ENCODE data around the gene TNFRSF1A. TPM values are rescaled to one million over a fixed set of nuclear protein-coding genes. Genes with fewer than 3 reads are reported as not detected.

Gene TNFRSF1A
- total RNA-seq, 1 experiment from 2014 or later: 59.9 TPM

DNA sequence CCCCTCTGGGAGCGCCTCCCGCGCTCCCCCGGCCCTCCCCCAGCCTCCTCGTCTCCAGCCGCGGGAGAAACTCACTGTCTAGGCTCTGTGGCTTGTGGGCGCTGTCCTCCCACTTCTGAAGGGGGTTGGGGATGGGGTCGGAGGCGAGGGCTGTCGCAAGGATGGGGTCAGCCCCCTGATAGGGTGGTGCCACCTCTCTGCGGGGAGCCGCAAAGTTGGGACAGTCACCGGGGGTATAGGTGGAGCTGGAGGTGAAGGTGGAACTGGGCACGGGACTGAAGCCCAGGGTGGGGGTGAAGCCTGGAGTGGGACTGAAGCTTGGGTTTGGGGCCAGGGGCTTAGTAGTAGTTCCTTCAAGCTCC lies 12.2 kb downstream of the TNFRSF1A start:
- Histone ChIP-seq H4K8ac (replicated peaks; ENCODE audit: insufficient read length, low read depth, low read length) (no peak overlapping the region), H3K27ac (ENCODE audit: insufficient read length, low read depth, low read length) (no peak overlapping the region), H4K91ac (ENCODE audit: insufficient read length, low read depth, low read length) (no peak overlapping the region), H3K23ac (ENCODE audit: insufficient read length, low read depth, low read length) (no peak overlapping the region), H2BK5ac (ENCODE audit: insufficient read length, low read length) (no peak overlapping the region), H3T11ph (ENCODE audit: low read length) (no peak overlapping the region), H2AFZ (ENCODE audit: low read length) (no peak overlapping the region), H2BK12ac (ENCODE audit: insufficient read length, low read depth, low read length) (no peak overlapping the region), H3K23me2 (ENCODE audit: insufficient read length, low read depth, low read length, poor library complexity, severe bottlenecking) (no peaks in the 10 kb centered on the region), H3K18ac (ENCODE audit: insufficient read length, low read depth, low read length) (no peak overlapping the region), H3K79me1 (ENCODE audit: insufficient read depth, low read depth, low read length, poor library complexity, severe bottlenecking) (no peaks in the 10 kb centered on the region), H3K27me3 (ENCODE audit: insufficient read depth, low read length) (no peaks in the 10 kb centered on the region), H2AK5ac (ENCODE audit: insufficient read length, low read length) (no peak overlapping the region), H4K5ac (ENCODE audit: insufficient read length, low read depth, low read length) (no peak overlapping the region), H3K4me1 (ENCODE audit: insufficient read depth, low read length) (peaks cover 9% of the 10 kb centered on the region; the same call in 1 of the 2 replicates), H2BK120ac (ENCODE audit: low read depth, low read length, poor library complexity, severe bottlenecking) (no peak overlapping the region), H2BK15ac (ENCODE audit: low read depth, low read length) (no peak overlapping the region), H3K14ac (ENCODE audit: insufficient read depth, low read length) (no peak overlapping the region), H2BK20ac (ENCODE audit: low read depth, low read length, poor library complexity, severe bottlenecking) (no peak overlapping the region), H3K79me2 (ENCODE audit: insufficient read depth, low read length) (no peaks in the 10 kb centered on the region), H3K4ac (ENCODE audit: low read depth, low read length) (no peak overlapping the region), H3K56ac (ENCODE audit: insufficient read length, low read depth, low read length) (no peak overlapping the region), H3K9me3 (ENCODE audit: control insufficient read depth, low read depth, low read length) (no peaks in the 10 kb centered on the region), H3K4me2 (ENCODE audit: insufficient read depth, insufficient read length, low read length) (no peak overlapping the region), H3K9ac (ENCODE audit: extremely low read depth, insufficient read length, low read length) (no peak overlapping the region), H4K20me1 (ENCODE audit: control insufficient read depth, insufficient read depth, insufficient read length) (no peaks in the 10 kb centered on the region)
- Mint-ChIP-seq H3K9me3 (no peaks in the 10 kb centered on the region), H3K36me3 (ENCODE audit: insufficient read depth in 1 of 3, low read depth in 3 of 3) (peaks cover 41 to 73% (median 59%) of the 10 kb centered on the region in 3 experiments; a peak in 6 of 7 replicates), H3K4me3 (no peak overlapping the region), H3K4me1 (peaks cover 24 to 42% of the 10 kb centered on the region in 2 experiments), H3K27ac (peak overlapping the region in 2 of 3 experiments; percentile 28 to 57; a peak in 2 of 7 replicates), H3K27me3 (ENCODE audit: low read depth) (no peaks in the 10 kb centered on the region)
- WGBS (ENCODE audit: extremely low coverage, insufficient read length, low lambda C conversion rate): no CpG with 5 or more reads among the region's 15 CpGs
- TF ChIP-seq, protein P1, sequence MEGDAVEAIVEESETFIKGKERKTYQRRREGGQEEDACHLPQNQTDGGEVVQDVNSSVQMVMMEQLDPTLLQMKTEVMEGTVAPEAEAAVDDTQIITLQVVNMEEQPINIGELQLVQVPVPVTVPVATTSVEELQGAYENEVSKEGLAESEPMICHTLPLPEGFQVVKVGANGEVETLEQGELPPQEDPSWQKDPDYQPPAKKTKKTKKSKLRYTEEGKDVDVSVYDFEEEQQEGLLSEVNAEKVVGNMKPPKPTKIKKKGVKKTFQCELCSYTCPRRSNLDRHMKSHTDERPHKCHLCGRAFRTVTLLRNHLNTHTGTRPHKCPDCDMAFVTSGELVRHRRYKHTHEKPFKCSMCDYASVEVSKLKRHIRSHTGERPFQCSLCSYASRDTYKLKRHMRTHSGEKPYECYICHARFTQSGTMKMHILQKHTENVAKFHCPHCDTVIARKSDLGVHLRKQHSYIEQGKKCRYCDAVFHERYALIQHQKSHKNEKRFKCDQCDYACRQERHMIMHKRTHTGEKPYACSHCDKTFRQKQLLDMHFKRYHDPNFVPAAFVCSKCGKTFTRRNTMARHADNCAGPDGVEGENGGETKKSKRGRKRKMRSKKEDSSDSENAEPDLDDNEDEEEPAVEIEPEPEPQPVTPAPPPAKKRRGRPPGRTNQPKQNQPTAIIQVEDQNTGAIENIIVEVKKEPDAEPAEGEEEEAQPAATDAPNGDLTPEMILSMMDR (conservative IDR thresholded peaks at IDR 0.05): no peak
- DNase-seq: no peak

Data from H9 (cell line).